ENCODE data around the gene DNAH11. TPM values are rescaled to one million over a fixed set of nuclear protein-coding genes. Genes with fewer than 3 reads are reported as not detected.
A peak's percentile ranks its signal among the peaks of the same experiment; 100 is the strongest.

Gene DNAH11
- total and polyA plus RNA-seq, 4 donors, result 7.5 to 16.8 (median 7.7) TPM

DNA sequence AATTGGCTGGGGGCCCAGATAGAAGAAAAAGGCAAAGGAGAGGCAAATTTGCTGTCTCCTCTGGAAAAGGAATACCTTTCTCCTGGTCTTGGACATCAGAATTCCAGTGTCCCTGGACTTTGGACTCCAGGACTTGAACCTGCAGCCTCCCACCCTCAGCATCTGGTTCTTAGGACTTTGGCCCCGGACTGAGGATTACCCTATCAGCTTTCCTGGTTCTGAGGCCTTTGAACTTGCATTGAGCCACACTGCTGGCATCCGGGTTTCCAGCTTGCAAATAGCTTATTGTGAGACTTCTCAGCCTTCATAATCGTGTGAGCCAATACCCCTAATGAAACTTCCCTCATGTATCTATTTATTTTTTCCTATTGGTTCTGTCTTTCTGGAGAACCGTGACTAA is 68.3 kb downstream of the DNAH11 start:
- Histone ChIP-seq H3K27ac (ENCODE audit: low read depth, low read length) (no peak overlapping the region), H3K9me3 (ENCODE audit: control insufficient read depth, insufficient read depth, low read length) (no peaks in the 10 kb centered on the region), H3K36me3 (ENCODE audit: control insufficient read depth, insufficient read depth, low read length) (no peaks in the 10 kb centered on the region), H3K4me1 (ENCODE audit: control insufficient read depth, insufficient read depth, low read length) (no peaks in the 10 kb centered on the region), H3K27me3 (ENCODE audit: control insufficient read depth, insufficient read depth, low read length) (no peaks in the 10 kb centered on the region), H3K4me3 (ENCODE audit: low read depth, low read length) (no peak overlapping the region)
- DNase-seq (ENCODE audit: low read depth in 4 of 6, low spot score in 6 of 6), result no peak
- 94% methylated on average over 4 of the region's 4 CpGs for WGBS (ENCODE audit: insufficient coverage)

DNA sequence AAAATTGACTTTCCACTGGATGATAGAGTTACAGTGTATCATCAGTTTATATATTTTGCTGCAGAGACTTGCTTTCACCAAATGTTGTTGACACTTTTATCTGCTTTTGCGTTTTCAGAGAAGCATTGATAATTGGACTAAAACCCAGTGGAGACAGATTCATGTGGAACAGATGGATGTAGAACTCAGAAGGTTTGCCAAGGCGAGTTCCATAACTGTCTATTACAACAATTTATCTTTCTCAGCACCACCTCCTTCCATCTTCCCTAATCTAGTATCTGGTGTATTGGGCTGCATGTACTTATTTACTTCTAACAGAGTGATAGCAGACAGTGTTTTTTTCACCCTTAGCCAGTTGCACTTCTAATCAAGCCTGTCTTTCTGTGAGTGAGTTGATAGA is 73.3 kb downstream of the DNAH11 start:
- H3K27me3 ChIP-seq (ENCODE audit: control insufficient read depth, insufficient read depth, low read length), result no peaks in the 10 kb centered on the region
- H3K36me3 ChIP-seq (ENCODE audit: control insufficient read depth, insufficient read depth, low read length), result no peaks in the 10 kb centered on the region
- WGBS (ENCODE audit: insufficient coverage), result no CpG with 5 or more reads among the region's 2 CpGs
- H3K9me3 ChIP-seq (ENCODE audit: control insufficient read depth, insufficient read depth, low read length), result no peaks in the 10 kb centered on the region
- no peaks in the 10 kb centered on the region for H3K4me1 ChIP-seq (ENCODE audit: control insufficient read depth, insufficient read depth, low read length)
- DNase-seq (ENCODE audit: low read depth in 4 of 6, low spot score in 6 of 6), result peak in 2 of 6 donors; percentile 27 to 63
- no peak overlapping the region for H3K4me3 ChIP-seq (ENCODE audit: low read depth, low read length)
- no peak overlapping the region for H3K27ac ChIP-seq (ENCODE audit: low read depth, low read length)

DNA sequence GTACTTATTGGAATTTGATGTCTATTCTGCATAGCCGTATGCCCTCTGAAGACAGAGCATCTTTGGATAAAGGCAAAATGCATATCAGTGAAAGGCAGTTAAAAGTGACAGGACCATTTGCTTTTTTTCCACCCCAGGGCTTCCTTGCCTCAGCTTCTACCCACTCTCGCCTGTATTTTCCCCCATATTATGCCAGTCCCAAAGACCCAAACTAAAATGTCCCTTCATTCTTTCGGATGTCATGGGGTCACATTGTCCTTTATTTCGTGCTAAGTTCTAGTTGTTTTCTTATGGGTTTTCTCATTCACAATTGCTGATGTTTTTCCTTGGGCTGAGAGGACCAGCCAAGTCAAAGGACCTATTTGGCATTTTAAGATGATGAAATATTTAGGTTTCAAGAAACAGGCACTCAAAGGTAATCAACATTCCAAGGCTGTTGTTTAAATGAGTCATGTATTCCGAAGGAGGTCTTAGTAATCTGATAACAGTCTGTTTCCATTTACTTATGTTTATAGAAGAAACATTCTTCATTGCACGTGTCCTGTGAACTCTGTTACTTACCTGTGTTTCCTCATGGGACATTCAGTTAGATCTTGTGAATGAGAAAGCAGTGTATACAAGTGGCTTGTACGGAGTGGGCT is 74.1 kb downstream of the DNAH11 start:
- 69% methylated on average over 3 of the region's 7 CpGs for WGBS (ENCODE audit: insufficient coverage)
- no peak overlapping the region for H3K27ac ChIP-seq (ENCODE audit: low read depth, low read length)
- H3K9me3 ChIP-seq (ENCODE audit: control insufficient read depth, insufficient read depth, low read length), result no peaks in the 10 kb centered on the region
- no peak for DNase-seq (ENCODE audit: low read depth in 4 of 6, low spot score in 6 of 6)
- H3K27me3 ChIP-seq (ENCODE audit: control insufficient read depth, insufficient read depth, low read length), result no peaks in the 10 kb centered on the region
- no peaks in the 10 kb centered on the region for H3K4me1 ChIP-seq (ENCODE audit: control insufficient read depth, insufficient read depth, low read length)
- no peak overlapping the region for H3K4me3 ChIP-seq (ENCODE audit: low read depth, low read length)
- H3K36me3 ChIP-seq (ENCODE audit: control insufficient read depth, insufficient read depth, low read length), result no peaks in the 10 kb centered on the region

DNA sequence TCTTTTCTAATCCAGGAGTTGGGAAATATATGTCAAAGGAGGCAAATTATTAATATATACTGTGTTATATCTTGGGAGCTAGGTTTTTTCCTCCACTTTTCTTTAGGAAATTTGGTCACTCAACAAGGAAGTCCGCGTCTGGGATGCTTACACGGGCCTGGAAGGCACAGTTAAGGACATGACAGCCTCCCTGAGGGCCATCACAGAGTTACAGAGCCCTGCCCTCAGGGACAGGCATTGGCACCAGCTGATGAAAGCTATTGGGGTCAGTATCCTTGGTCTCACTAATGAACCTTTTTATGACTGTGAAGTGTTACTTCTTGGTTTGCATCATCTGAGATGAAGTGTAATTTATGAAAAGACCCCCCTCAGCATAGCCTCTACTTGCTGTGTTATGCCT is 74.7 kb downstream of the DNAH11 start:
- no peak overlapping the region for H3K4me3 ChIP-seq (ENCODE audit: low read depth, low read length)
- WGBS (ENCODE audit: insufficient coverage), result no CpG with 5 or more reads among the region's 3 CpGs
- H3K27me3 ChIP-seq (ENCODE audit: control insufficient read depth, insufficient read depth, low read length), result no peaks in the 10 kb centered on the region
- H3K27ac ChIP-seq (ENCODE audit: low read depth, low read length), result no peak overlapping the region
- H3K4me1 ChIP-seq (ENCODE audit: control insufficient read depth, insufficient read depth, low read length), result no peaks in the 10 kb centered on the region
- DNase-seq (ENCODE audit: low read depth in 4 of 6, low spot score in 6 of 6), result no peak
- H3K9me3 ChIP-seq (ENCODE audit: control insufficient read depth, insufficient read depth, low read length), result no peaks in the 10 kb centered on the region
- H3K36me3 ChIP-seq (ENCODE audit: control insufficient read depth, insufficient read depth, low read length), result no peaks in the 10 kb centered on the region

DNA sequence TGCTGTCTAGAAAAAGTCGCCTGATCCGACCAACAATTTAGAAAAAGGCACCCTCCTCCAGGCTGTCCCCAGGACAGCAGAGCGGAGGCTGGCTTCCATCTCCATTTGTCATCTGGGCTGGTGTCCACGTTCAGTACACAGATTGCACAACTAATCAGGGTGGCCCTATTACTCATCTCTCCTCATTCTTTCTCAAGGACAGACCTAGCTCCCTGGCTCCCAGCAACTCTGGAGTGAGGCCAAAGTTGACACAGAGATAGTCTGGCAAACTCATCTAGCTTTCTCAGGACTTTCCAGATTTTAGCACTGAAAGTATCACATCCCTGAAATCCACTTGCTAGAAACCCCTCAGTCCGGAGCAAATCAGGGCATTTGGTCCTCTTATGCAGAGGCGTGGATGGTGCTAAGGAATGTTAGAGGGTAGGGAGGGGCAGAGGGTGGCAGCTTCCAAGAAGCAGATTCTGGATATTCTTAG is 75.1 kb downstream of the DNAH11 start:
- no peak overlapping the region for H3K4me3 ChIP-seq (ENCODE audit: low read depth, low read length)
- no peak overlapping the region for H3K27ac ChIP-seq (ENCODE audit: low read depth, low read length)
- H3K9me3 ChIP-seq (ENCODE audit: control insufficient read depth, insufficient read depth, low read length), result no peaks in the 10 kb centered on the region
- peak in 1 of 6 donors; percentile 31 for DNase-seq (ENCODE audit: low read depth in 4 of 6, low spot score in 6 of 6)
- no peaks in the 10 kb centered on the region for H3K4me1 ChIP-seq (ENCODE audit: control insufficient read depth, insufficient read depth, low read length)
- H3K27me3 ChIP-seq (ENCODE audit: control insufficient read depth, insufficient read depth, low read length), result no peaks in the 10 kb centered on the region
- WGBS (ENCODE audit: insufficient coverage), result 72% methylated on average over 6 of the region's 6 CpGs
- H3K36me3 ChIP-seq (ENCODE audit: control insufficient read depth, insufficient read depth, low read length), result no peaks in the 10 kb centered on the region

DNA sequence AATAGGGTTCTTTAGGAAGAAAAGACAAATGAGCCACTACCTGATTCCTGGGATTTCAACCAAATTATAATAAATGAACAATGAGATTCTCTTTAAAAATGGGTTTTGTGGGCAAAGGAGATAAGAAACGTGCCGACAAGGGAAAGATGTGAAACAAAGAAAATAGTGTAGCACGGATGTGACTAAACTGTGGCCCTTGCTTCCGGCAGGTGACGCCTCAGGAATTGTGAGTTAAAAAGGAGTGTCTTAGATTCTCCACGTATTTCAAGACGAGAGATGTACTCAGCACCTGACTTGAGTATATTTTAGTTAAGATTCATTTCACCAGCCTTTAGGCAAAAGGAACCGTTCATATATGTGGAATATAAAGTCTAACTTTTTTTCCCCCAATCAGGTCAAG is 75.9 kb downstream of the DNAH11 start:
- H3K4me1 ChIP-seq (ENCODE audit: control insufficient read depth, insufficient read depth, low read length), result no peaks in the 10 kb centered on the region
- H3K36me3 ChIP-seq (ENCODE audit: control insufficient read depth, insufficient read depth, low read length), result no peaks in the 10 kb centered on the region
- no peaks in the 10 kb centered on the region for H3K9me3 ChIP-seq (ENCODE audit: control insufficient read depth, insufficient read depth, low read length)
- no peak overlapping the region for H3K27ac ChIP-seq (ENCODE audit: low read depth, low read length)
- DNase-seq (ENCODE audit: low read depth in 4 of 6, low spot score in 6 of 6), result no peak
- 72% methylated on average over 4 of the region's 8 CpGs for WGBS (ENCODE audit: insufficient coverage)
- no peak overlapping the region for H3K4me3 ChIP-seq (ENCODE audit: low read depth, low read length)
- no peaks in the 10 kb centered on the region for H3K27me3 ChIP-seq (ENCODE audit: control insufficient read depth, insufficient read depth, low read length)

DNA sequence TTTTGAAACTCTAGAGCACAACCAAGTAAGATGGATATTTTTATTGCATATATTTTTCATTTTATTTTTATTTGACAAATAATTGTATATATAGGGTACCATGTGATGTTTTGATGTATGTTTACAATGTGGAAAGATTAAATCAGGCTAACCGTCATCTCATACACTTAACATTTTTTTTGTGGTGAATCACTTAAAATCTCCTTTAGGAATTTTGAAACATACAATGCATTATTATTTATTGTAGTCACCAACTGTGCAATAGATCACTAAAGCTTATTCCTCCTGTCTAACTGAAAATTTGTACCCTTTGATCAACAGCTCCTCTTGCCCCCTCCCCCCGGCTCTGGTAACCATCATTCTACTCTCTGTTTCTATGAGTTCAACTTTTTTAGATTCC is 77.2 kb downstream of the DNAH11 start:
- DNase-seq (ENCODE audit: low read depth in 4 of 6, low spot score in 6 of 6), result no peak
- Histone ChIP-seq H3K36me3 (ENCODE audit: control insufficient read depth, insufficient read depth, low read length) (no peaks in the 10 kb centered on the region), H3K27ac (ENCODE audit: low read depth, low read length) (no peak overlapping the region), H3K4me1 (ENCODE audit: control insufficient read depth, insufficient read depth, low read length) (no peaks in the 10 kb centered on the region), H3K9me3 (ENCODE audit: control insufficient read depth, insufficient read depth, low read length) (no peaks in the 10 kb centered on the region), H3K27me3 (ENCODE audit: control insufficient read depth, insufficient read depth, low read length) (no peaks in the 10 kb centered on the region), H3K4me3 (ENCODE audit: low read depth, low read length) (no peak overlapping the region)
- 86% methylated on average over 1 of the region's 2 CpGs for WGBS (ENCODE audit: insufficient coverage)

DNA sequence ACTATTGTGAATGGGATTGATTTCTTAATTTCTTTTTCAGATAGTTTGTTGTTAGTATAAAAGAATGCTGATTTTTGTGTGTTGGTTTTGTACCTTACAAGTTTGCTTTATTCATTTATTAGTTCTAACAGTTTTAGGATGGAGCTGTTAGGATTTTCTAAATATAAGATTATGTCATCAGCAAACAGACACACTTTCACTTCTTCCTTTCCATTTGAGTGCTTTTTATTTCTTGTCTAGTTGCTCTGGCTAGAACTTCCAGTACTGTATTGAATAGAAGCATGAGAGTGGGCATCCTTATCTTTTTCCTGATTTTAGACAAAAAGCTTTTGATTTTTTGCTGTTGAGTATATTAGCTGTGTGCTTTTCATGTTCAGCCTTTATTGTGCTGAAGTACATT is 81.5 kb downstream of the DNAH11 start:
- Histone ChIP-seq H3K36me3 (ENCODE audit: control insufficient read depth, insufficient read depth, low read length) (no peaks in the 10 kb centered on the region), H3K27ac (ENCODE audit: low read depth, low read length) (no peak overlapping the region), H3K4me1 (ENCODE audit: control insufficient read depth, insufficient read depth, low read length) (no peaks in the 10 kb centered on the region), H3K27me3 (ENCODE audit: control insufficient read depth, insufficient read depth, low read length) (no peaks in the 10 kb centered on the region), H3K9me3 (ENCODE audit: control insufficient read depth, insufficient read depth, low read length) (no peaks in the 10 kb centered on the region), H3K4me3 (ENCODE audit: low read depth, low read length) (no peak overlapping the region)
- no peak for DNase-seq (ENCODE audit: low read depth in 4 of 6, low spot score in 6 of 6)

DNA sequence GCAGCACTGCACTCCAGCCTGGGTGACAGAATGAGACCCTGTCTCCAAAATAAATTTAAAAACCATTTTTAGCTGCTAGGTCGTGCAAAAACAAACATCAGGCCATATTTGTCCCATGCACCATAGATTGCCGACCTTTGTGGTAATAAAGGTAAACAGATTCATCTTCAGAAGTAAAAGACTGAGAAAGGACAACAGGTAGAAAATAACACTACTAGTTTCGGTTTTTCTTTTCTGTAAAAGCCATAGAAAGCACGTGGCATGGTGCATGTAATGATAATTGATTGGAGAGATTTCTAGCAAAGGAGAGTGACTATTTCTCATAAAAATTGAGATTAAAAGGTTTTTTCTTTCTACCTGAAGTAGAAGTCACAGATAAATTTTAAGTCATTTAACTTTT is 93.9 kb downstream of the DNAH11 start:
- Histone ChIP-seq H3K4me3 (ENCODE audit: low read depth, low read length) (no peak overlapping the region), H3K4me1 (ENCODE audit: control insufficient read depth, insufficient read depth, low read length) (no peaks in the 10 kb centered on the region), H3K27me3 (ENCODE audit: control insufficient read depth, insufficient read depth, low read length) (no peaks in the 10 kb centered on the region), H3K36me3 (ENCODE audit: control insufficient read depth, insufficient read depth, low read length) (no peaks in the 10 kb centered on the region), H3K9me3 (ENCODE audit: control insufficient read depth, insufficient read depth, low read length) (no peaks in the 10 kb centered on the region), H3K27ac (ENCODE audit: low read depth, low read length) (no peak overlapping the region)
- no peak for DNase-seq (ENCODE audit: low read depth in 4 of 6, low spot score in 6 of 6)
- WGBS (ENCODE audit: insufficient coverage), result no CpG with 5 or more reads among the region's 4 CpGs

DNA sequence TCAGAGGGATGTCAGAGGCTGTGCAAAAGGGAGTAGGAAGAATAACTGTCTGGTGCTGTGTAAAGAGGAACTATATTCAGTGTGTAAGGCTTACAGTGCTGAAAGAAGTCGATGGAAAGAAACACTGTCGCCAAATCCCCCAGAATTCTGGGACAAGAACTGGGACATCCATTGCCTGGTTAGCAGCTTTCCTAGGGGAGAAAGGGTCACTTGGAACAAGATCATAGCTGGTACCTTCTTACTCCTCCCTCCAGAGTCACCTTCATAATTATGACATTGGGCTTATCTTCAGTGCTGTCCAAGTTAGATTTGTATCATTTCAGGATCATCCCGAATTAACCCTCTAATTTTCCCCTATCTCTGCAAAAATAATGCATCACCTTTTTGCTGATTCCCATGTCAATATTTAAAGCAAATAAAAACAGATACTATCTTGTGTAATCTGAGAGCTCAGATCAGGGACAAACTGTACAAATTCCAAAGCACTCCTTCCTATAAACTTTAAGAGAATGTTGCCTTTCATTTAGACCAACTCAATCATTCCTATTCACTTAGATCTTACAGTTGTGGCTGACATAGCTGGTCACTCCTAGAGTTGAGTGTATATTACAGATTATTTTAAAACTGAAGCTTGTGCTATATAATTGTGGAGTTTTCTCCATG is 96.5 kb downstream of the DNAH11 start:
- Histone ChIP-seq H3K4me3 (ENCODE audit: low read depth, low read length) (no peak overlapping the region), H3K9me3 (ENCODE audit: control insufficient read depth, insufficient read depth, low read length) (no peaks in the 10 kb centered on the region), H3K36me3 (ENCODE audit: control insufficient read depth, insufficient read depth, low read length) (no peaks in the 10 kb centered on the region), H3K4me1 (ENCODE audit: control insufficient read depth, insufficient read depth, low read length) (no peaks in the 10 kb centered on the region), H3K27ac (ENCODE audit: low read depth, low read length) (no peak overlapping the region), H3K27me3 (ENCODE audit: control insufficient read depth, insufficient read depth, low read length) (no peaks in the 10 kb centered on the region)
- no peak for DNase-seq (ENCODE audit: low read depth in 4 of 6, low spot score in 6 of 6)
- WGBS (ENCODE audit: insufficient coverage), result 100% methylated on average over 2 of the region's 3 CpGs

All from spinal cord (tissue), 10 donors.